Inferior parietal cortex (tissue), 1 donor: ENCODE data around the gene ZNF385C.

Experiments
- DNase-seq: peaks from one replicate; pipeline ENCODE4 v3.0.0-alpha.2; 2016; ENCODE audit errors: extremely low spot score

The ZNF385C gene

DNA sequence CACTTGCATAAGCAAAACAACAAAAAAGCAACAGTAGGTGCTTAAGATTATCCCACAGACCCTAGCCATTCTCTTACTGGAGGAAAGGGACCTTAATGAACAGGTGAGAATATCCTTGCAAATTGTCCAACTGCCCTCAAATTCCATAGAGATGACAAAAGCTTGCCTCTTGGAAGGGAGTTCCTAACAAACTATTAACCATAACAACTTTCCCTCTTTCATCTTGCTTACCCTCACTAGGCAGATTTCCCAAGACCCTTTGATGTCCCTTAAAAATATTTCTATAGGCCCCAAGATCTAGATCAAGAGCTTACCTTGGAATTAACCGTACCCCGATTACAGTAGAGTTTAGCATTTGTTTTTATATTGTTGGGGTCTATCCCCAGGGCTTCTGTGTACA is 109.9 kb downstream of the ZNF385C start:
- no peak for DNase-seq

DNA sequence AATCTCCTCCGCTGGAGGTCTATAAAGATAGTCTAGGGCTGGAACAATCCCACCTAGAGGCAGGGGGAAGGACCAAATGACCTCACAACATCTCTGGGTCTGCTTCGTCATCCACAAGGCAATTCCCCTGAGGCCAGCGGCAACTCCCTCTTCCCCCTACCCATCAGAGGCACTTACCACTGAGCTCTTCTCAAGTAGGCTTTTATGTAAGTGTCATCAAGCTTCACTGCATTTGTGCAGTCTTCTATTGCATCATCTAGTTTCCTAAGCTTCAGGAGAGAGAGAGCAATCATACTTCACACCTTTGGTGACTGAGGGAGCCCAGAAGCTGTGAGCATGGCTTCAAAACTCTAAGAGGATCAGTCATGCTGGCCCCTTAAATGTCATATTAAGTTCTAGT is 110.6 kb downstream of the ZNF385C start:
- DNase-seq = no peak

DNA sequence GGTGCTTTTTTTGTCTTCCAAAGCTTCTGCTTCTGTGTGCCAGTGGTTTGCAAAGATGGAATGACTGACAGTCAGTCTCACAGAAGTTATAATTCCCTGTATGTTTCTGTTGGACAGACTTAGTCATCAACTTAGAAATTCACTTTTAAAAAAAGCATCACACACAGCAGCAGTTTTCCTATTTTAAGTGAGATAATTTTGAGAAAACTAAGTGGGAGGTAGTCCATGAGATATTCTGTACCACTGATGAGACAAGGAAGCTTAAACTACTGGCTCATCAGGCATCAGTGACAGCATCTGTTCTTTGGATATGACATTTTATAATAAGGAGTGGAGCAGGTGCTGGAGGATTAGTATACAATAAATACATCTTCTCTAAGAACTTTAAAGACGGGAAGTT is 111.6 kb downstream of the ZNF385C start:
- peak; percentile 32 for DNase-seq

DNA sequence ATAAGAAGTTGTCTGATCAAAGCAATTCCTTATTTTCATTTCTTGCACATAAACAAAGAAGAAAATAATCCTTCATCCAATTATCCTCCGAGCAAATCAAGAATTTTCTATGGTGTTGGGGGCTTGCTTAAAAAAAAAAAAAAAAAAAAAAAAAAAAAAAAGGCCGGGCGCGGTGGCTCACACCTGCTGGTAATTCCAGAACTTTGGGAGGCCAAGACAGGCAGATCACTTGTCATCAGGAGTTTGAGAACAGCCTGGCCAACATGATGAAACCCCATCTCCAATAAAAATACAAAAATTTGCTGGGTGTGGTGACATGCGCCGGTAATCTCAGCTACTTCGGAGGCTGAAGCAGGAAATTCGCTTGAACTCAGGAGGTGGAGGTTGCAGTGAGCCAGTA is 112.4 kb downstream of the ZNF385C start:
- no peak for DNase-seq

DNA sequence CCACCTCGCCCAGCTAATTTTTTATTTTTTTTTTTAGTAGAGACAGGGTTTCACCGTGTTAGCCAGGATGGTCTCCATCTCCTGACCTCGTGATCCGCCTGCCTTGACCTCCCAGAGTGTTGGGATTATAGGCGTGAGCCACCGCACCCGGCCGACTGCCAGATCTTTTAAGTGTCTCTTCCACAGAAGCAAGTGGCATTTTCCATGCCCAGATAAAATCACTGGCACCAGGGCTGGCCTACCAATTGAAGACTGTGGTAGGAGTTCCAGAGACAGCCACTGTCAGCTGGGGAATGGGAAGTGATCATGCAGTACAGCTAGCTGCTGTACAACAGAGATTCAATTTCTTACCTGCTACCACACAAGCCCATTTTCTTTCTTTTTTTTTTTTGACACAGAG is 113.8 kb downstream of the ZNF385C start:
- no peak for DNase-seq

DNA sequence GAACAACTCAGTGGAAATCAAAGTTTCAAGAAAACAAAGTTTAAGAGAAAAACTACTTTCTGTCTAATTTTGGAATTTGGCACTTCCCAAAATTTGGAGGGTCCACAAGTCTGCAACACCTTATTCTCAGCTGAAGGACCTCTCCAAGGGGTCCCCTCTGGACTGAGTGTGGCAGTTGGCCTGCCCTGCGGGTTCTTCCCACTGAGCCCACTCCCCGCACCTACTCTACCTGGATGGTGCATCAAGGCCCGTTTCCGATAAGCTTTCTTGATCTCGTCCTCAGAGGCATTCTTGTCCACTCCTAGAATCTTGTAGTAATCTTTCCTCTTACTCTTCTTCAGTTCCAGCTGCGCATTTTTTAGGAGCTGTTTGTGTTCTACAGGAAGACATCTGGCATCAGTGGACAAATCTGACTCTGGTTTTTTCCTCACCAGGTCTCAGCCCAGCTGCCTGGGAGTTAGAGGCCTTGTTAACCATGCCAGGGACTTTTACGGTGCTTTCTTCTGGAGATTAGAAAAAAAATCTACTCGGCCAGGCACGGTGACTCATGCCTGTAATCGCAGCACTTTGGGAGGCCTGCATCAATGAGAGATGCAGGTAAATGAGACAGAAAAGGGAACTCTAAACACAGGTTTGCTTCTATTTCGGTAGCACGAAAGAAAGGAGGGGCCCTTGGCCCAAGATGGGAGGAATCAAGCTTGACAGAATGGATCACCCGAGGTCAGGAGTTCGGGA is 116.1 kb downstream of the ZNF385C start:
- no peak for DNase-seq

DNA sequence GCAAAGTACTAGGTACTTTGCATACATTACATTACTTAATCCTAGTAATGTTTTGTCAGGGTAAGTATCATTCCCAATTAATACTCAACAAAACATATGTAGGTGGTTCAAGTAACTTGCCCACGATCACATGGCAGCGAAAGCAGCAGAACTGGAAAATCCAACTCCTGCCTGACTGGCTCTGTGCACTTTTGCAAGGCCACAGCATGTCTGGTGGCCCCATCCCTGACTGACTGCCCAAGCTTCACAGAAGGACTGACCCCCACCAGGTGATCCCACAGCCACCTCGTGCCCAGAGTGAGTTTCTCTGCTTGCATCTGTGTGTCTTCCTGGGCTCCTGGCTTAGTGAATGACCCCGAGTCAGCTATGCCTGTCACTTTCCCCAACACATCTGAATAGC is 120.3 kb downstream of the ZNF385C start:
- DNase-seq = no peak

DNA sequence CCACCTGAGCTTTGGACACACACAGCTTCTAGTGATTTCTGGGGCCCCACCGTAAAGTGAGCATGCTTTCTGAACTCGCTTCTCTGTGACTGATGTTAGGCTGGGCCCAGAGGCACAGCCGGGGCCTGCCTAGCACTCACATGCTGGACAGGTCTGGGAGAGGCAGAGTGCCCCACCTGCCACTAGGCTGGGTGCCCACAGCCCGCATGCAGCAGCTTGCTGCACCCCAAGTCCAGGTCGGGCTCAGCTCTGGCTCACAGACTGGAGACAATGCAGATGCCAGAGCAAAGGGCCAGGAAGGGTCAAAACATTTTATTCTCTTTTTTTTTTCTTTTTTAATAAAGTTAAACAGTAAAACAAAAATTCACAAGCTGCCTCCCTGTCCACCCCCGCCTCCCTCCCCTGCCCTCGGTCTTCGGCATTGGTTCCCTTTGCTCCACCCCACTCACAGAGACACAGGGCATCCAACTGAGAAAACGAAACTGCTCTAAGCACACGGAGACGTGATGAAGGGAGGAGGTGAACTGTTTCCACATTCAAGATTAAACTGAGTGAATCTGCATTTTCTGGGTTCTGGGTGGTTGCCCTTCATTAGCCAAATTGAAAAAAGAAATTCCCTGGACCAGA is 122.0 kb downstream of the ZNF385C start:
- no peak for DNase-seq
